SK-N-SH (cell line): ENCODE results near the gene ARHGEF7. TPM values are rescaled to one million over a fixed set of nuclear protein-coding genes. Genes with fewer than 3 reads are reported as not detected.

Source experiments
- CTCF ChIA-PET: fragments of 300-600, 350-600 bp; formaldehyde crosslinking; extraction: SDS; loops from one replicate; lab custom pipeline; 2021; lab: Yijun Ruan, JAX
- POLR2A ChIA-PET: fragments of 350-600 bp; sonication (Branson Sonifier 250); formaldehyde crosslinking; extraction: SDS; loops from one replicate; lab custom pipeline; 2020; ENCODE audit warnings: antibody characterized with exemption, inconsistent platforms; lab: Yijun Ruan, JAX
- DNase-seq: peaks from one replicate; pipeline ENCODE4 v3.0.0; 2012
- H2AFZ ChIP-seq: fragments of 200-600 bp; sonication (generic); 2 replicates; pipeline ENCODE4 v1.8.1; 2016; ENCODE audit warnings: antibody characterized with exemption, mild to moderate bottlenecking, low read depth
- H3F3A ChIP-seq: fragments of 200-600 bp; sonication (generic); replicated peaks from 2 replicates; pipeline ENCODE3; 2016; ENCODE audit warnings: antibody characterized with exemption, mild to moderate bottlenecking; ENCODE audit not compliant: insufficient read depth
- H3K27ac ChIP-seq, 2 experiments: fragments of 200-500 bp in 1 of 2; fragments of 200-600 bp in 1 of 2; sonication (Bioruptor generic) in 1 of 2; sonication (generic), shearing (Covaris generic) in 1 of 2; 2 replicates each; pipeline versions ENCODE4 v1.5.1 to v1.6.1; 2014 to 2016; ENCODE audit warnings: low read depth in 2 of 2, inconsistent platforms in 1 of 2, low read length in 1 of 2, mild to moderate bottlenecking in 1 of 2, mixed read lengths in 1 of 2
- H3K27me3 ChIP-seq: fragments of 200-600 bp; sonication (generic), shearing (Covaris generic); 2 replicates; pipeline ENCODE4 v1.6.1; 2016; ENCODE audit warnings: mixed run types; ENCODE audit not compliant: insufficient read depth
- H3K36me3 ChIP-seq, 2 experiments: fragments of 200-500 bp in 1 of 2; fragments of 200-600 bp in 1 of 2; sonication (Bioruptor generic) in 1 of 2; sonication (generic) in 1 of 2; replicated peaks in 1 of 2; 2 replicates each; pipeline versions ENCODE3 to v1.5.1; 2014 to 2016; ENCODE audit warnings: low read length in 1 of 2, mild to moderate bottlenecking in 1 of 2; ENCODE audit not compliant: insufficient read depth in 2 of 2, control insufficient read depth in 1 of 2
- H3K4me1 ChIP-seq, 2 experiments: fragments of 200-500 bp in 1 of 2; fragments of 200-600 bp in 1 of 2; sonication (Bioruptor generic) in 1 of 2; sonication (generic), shearing (Covaris generic) in 1 of 2; 2 replicates each; pipeline versions ENCODE4 v1.5.1 to v1.6.1; 2014 to 2016; ENCODE audit warnings: low read depth in 1 of 2, low read length in 1 of 2, mixed run types in 1 of 2; ENCODE audit not compliant: insufficient read depth in 2 of 2, control insufficient read depth in 1 of 2
- H3K4me2 ChIP-seq: fragments of 200-600 bp; sonication (generic), shearing (Covaris generic); 2 replicates; pipeline ENCODE4 v1.6.1; 2017; ENCODE audit warnings: mixed run types
- H3K4me3 ChIP-seq, 2 experiments: fragments of 200-500 bp in 1 of 2; fragments of 200-600 bp in 1 of 2; sonication (Bioruptor generic) in 1 of 2; sonication (generic), shearing (Covaris generic) in 1 of 2; 2 replicates each; pipeline versions ENCODE4 v1.5.1 to v1.8.1; 2014 to 2016; ENCODE audit warnings: low read depth in 2 of 2, inconsistent platforms in 1 of 2, low read length in 1 of 2, mild to moderate bottlenecking in 1 of 2, mixed read lengths in 1 of 2, moderate library complexity in 1 of 2
- H3K79me2 ChIP-seq: fragments of 200-600 bp; sonication (generic); 2 replicates; pipeline ENCODE4 v1.8.1; 2017; ENCODE audit warnings: mild to moderate bottlenecking; ENCODE audit not compliant: insufficient read depth
- H3K9ac ChIP-seq: fragments of 200-600 bp; sonication (generic); 2 replicates; pipeline ENCODE4 v1.6.1; 2017; ENCODE audit warnings: mixed run types
- H3K9me2 ChIP-seq: fragments of 200-600 bp; sonication (generic); 2 replicates; pipeline ENCODE4 v1.6.1; 2017; ENCODE audit warnings: mixed run types
- H3K9me3 ChIP-seq: fragments of 200-600 bp; sonication (generic); 2 replicates; pipeline ENCODE4 v1.6.1; 2017; ENCODE audit warnings: mixed run types, mild to moderate bottlenecking, moderate library complexity
- H4K20me1 ChIP-seq: fragments of 200-600 bp; sonication (generic); 2 replicates; pipeline ENCODE4 v1.6.1; 2017; ENCODE audit warnings: mild to moderate bottlenecking, mixed run types; ENCODE audit not compliant: insufficient read depth
- ELF1 ChIP-seq: IDR thresholded peaks from 2 replicates; pipeline ENCODE4 v1.4.0; 2012
- EP300 ChIP-seq, 2 experiments: IDR thresholded peaks; 2 replicates each; pipeline versions ENCODE4 v1.4.0 to v1.6.1; 2012; ENCODE audit warnings: borderline replicate concordance in 1 of 2, low read depth in 1 of 2, low read length in 1 of 2
- FOSL2 ChIP-seq: IDR thresholded peaks from 2 replicates; pipeline ENCODE4 v1.4.0; 2012; ENCODE audit warnings: low read depth, mild to moderate bottlenecking, moderate library complexity, borderline replicate concordance
- GABPA ChIP-seq: IDR thresholded peaks from 2 replicates; pipeline ENCODE4 v1.4.0; 2012; ENCODE audit warnings: low read depth, mild to moderate bottlenecking
- MEF2A ChIP-seq: IDR thresholded peaks from 2 replicates; pipeline ENCODE4 v1.4.0; 2012; ENCODE audit warnings: low read depth, borderline replicate concordance
- MXI1 ChIP-seq: IDR thresholded peaks from 2 replicates; pipeline ENCODE4 v1.6.1; 2012; ENCODE audit warnings: mild to moderate bottlenecking, low read depth, low read length, improper control_type of control experiment
- RCOR1 ChIP-seq: fragments of 150-350 bp; IDR thresholded peaks from 2 replicates; pipeline ENCODE4 v1.6.1; 2017; ENCODE audit warnings: antibody characterized with exemption, low read length
- RXRA ChIP-seq: IDR thresholded peaks from 2 replicates; pipeline ENCODE4 v1.4.0; 2012; ENCODE audit warnings: low read depth, mild to moderate bottlenecking, borderline replicate concordance
- TCF12 ChIP-seq: IDR thresholded peaks from 2 replicates; pipeline ENCODE4 v1.4.0; 2012
- TEAD4 ChIP-seq: IDR thresholded peaks from 2 replicates; pipeline ENCODE4 v1.4.0; 2012; ENCODE audit warnings: mild to moderate bottlenecking, borderline replicate concordance; ENCODE audit not compliant: insufficient read depth
- WGBS: methylation state at CpG from one replicate; pipeline ENCODE4 v1.1.6; 2017; ENCODE audit warnings: low lambda C conversion rate; 5-methylcytosine and 5-hydroxymethylcytosine counted together
- polyA plus RNA-seq, 3 experiments: library from polyadenylated mRNA; depleted of rRNA; stranded (reverse); fragments of >200 nt; gene quantifications; 2 replicates each; pipeline ENCODE4 v1.2.3, GENCODE V29; 2012
- TF ChIP-seq, protein P1 (sequence below): fragments of 200-600 bp; sonication (generic); IDR thresholded peaks from 2 replicates; pipeline ENCODE4 v1.6.1; 2017; ENCODE audit warnings: antibody characterized with exemption, mild to moderate bottlenecking, moderate library complexity
- TF ChIP-seq, protein P2 (sequence below): IDR thresholded peaks from 2 replicates; pipeline ENCODE4 v1.4.0; 2012; ENCODE audit warnings: low read depth
- TF ChIP-seq, protein P3 (sequence below): IDR thresholded peaks from 2 replicates; pipeline ENCODE4 v1.4.0; 2012; ENCODE audit warnings: low read depth, borderline replicate concordance
- TF ChIP-seq, protein P4 (sequence below): fragments of 150-350 bp; IDR thresholded peaks from 2 replicates; pipeline ENCODE4 v1.6.1; 2017; ENCODE audit warnings: antibody characterized with exemption, low read length, low read depth, borderline replicate concordance

The ARHGEF7 gene
- polyA plus RNA-seq, 1 of the 3 experiments (the other 2 are of a cell fraction), result 21.6 TPM

DNA sequence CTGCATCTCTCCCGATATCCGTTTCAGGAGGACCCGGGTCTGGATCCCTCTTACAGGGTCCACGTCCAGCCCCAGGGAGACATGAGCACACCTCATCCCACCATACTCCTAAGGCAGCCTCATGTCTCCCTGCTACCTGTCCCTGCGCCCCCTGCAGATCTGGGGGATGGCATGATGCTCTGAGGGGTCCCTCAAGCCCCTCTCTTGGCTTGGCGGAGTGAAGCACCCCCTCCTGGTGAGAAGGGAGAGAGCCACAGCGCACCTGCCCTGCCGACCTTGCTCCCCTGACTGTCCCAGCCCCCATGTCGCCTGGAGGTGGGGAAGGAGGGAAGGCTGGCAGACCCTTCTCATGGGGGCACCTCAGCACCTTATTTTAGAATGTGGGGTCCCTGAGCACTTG lies 21.5 kb upstream of the ARHGEF7 start:
- no peak overlapping the region for H2AFZ ChIP-seq
- no peaks in the 10 kb centered on the region for H3K9me2 ChIP-seq
- POLR2A ChIA-PET, result no interaction called here
- CTCF ChIA-PET, result no interaction called here
- WGBS, result 8% methylated on average over 2 of the region's 9 CpGs
- H3F3A ChIP-seq, result no peaks in the 10 kb centered on the region
- H3K9ac ChIP-seq, result no peak overlapping the region
- H3K27me3 ChIP-seq, result peaks cover 21% of the 10 kb centered on the region; the same call in 1 of the 2 replicates
- H4K20me1 ChIP-seq, result no peaks in the 10 kb centered on the region
- no peaks in the 10 kb centered on the region for H3K4me1 ChIP-seq
- no peak overlapping the region for H3K4me2 ChIP-seq
- H3K4me3 ChIP-seq, result no peak overlapping the region
- H3K9me3 ChIP-seq, result no peaks in the 10 kb centered on the region
- H3K36me3 ChIP-seq, result no peaks in the 10 kb centered on the region
- TF ChIP-seq FOSL2, result no peak
- TF ChIP-seq TEAD4, result no peak
- no peak for TF ChIP-seq RXRA
- TF ChIP-seq, protein P1, sequence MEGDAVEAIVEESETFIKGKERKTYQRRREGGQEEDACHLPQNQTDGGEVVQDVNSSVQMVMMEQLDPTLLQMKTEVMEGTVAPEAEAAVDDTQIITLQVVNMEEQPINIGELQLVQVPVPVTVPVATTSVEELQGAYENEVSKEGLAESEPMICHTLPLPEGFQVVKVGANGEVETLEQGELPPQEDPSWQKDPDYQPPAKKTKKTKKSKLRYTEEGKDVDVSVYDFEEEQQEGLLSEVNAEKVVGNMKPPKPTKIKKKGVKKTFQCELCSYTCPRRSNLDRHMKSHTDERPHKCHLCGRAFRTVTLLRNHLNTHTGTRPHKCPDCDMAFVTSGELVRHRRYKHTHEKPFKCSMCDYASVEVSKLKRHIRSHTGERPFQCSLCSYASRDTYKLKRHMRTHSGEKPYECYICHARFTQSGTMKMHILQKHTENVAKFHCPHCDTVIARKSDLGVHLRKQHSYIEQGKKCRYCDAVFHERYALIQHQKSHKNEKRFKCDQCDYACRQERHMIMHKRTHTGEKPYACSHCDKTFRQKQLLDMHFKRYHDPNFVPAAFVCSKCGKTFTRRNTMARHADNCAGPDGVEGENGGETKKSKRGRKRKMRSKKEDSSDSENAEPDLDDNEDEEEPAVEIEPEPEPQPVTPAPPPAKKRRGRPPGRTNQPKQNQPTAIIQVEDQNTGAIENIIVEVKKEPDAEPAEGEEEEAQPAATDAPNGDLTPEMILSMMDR, result no peak
- TF ChIP-seq MXI1, result no peak
- no peak for TF ChIP-seq RCOR1
- TF ChIP-seq, protein P2, sequence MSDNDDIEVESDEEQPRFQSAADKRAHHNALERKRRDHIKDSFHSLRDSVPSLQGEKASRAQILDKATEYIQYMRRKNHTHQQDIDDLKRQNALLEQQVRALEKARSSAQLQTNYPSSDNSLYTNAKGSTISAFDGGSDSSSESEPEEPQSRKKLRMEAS, result no peak
- TF ChIP-seq, protein P3, sequence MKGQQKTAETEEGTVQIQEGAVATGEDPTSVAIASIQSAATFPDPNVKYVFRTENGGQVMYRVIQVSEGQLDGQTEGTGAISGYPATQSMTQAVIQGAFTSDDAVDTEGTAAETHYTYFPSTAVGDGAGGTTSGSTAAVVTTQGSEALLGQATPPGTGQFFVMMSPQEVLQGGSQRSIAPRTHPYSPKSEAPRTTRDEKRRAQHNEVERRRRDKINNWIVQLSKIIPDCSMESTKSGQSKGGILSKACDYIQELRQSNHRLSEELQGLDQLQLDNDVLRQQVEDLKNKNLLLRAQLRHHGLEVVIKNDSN, result no peak
- no peak for TF ChIP-seq EP300 (IDR thresholded peaks at IDR 0.05; ENCODE audit: borderline replicate concordance in 1 of 2, low read depth in 1 of 2, low read length in 1 of 2)
- TF ChIP-seq TCF12, result no peak
- TF ChIP-seq ELF1, result no peak
- no peak for TF ChIP-seq GABPA
- TF ChIP-seq, protein P4, sequence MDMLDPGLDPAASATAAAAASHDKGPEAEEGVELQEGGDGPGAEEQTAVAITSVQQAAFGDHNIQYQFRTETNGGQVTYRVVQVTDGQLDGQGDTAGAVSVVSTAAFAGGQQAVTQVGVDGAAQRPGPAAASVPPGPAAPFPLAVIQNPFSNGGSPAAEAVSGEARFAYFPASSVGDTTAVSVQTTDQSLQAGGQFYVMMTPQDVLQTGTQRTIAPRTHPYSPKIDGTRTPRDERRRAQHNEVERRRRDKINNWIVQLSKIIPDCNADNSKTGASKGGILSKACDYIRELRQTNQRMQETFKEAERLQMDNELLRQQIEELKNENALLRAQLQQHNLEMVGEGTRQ, result no peak
- TF ChIP-seq MEF2A, result no peak
- DNase-seq, result no peak
- no peak overlapping the region for H3K27ac ChIP-seq
- H3K79me2 ChIP-seq, result no peaks in the 10 kb centered on the region
